GM12878 (cell line): Measurements from ENCODE around the gene NLRP5.

Experiments used
- CEBPB ChIP-seq, 2 experiments: fragments of 150-350 bp in 1 of 2; IDR thresholded peaks; 2 replicates each; pipeline ENCODE4 v1.6.1; 2012 to 2014; ENCODE audit warnings: low read depth in 2 of 2, low read length in 2 of 2, borderline replicate concordance in 1 of 2, inconsistent platforms in 1 of 2
- EP300 ChIP-seq, 2 experiments: fragments of 150-350 bp in 1 of 2; IDR thresholded peaks; 2 replicates each; pipeline ENCODE4 v1.6.1; 2011 to 2012; ENCODE audit warnings: low read depth in 2 of 2, low read length in 2 of 2, borderline replicate concordance in 1 of 2, improper control_type of control experiment in 1 of 2, inconsistent platforms in 1 of 2; ENCODE audit not compliant: control insufficient read depth in 1 of 2
- PAX5 ChIP-seq: IDR thresholded peaks from 2 replicates; pipeline ENCODE4 v1.6.1; 2011; ENCODE audit warnings: low read depth, low read length, borderline replicate concordance
- POLR2A ChIP-seq: IDR thresholded peaks from 2 replicates; pipeline ENCODE4 v1.6.1; 2011; ENCODE audit warnings: low read depth, mild to moderate bottlenecking, low read length
- POLR2AphosphoS5 ChIP-seq: IDR thresholded peaks from 2 replicates; pipeline ENCODE4 v1.6.1; 2011; ENCODE audit warnings: mild to moderate bottlenecking, low read length, inconsistent platforms
- RCOR1 ChIP-seq: conservative IDR thresholded peaks from 2 replicates; pipeline ENCODE4 v1.6.1; 2012; ENCODE audit warnings: low read depth, low read length, improper control_type of control experiment
- TBL1XR1 ChIP-seq: IDR thresholded peaks from 2 replicates; pipeline ENCODE4 v1.6.1; 2012; ENCODE audit warnings: low read depth, low read length, improper control_type of control experiment
- ZNF274 ChIP-seq: IDR thresholded peaks from one replicate; pipeline ENCODE4 v1.8.0; 2011; ENCODE audit not compliant: insufficient read length, insufficient read depth
- ZNF384 ChIP-seq: IDR thresholded peaks from 2 replicates; pipeline ENCODE4 v1.6.1; 2012; ENCODE audit warnings: low read depth, mild to moderate bottlenecking, low read length, improper control_type of control experiment, borderline replicate concordance
- TF ChIP-seq, protein P1 (sequence below): IDR thresholded peaks from 2 replicates; pipeline ENCODE4 v1.6.1; 2011; ENCODE audit warnings: low read depth, mild to moderate bottlenecking, low read length, moderate library complexity, borderline replicate concordance; ENCODE audit errors: extremely low read depth
- TF ChIP-seq, protein P2 (sequence below): fragments of 450-650 bp; IDR thresholded peaks from 2 replicates; pipeline ENCODE4 v1.6.1; 2018; ENCODE audit warnings: mild to moderate bottlenecking, low read depth, moderate library complexity; ENCODE audit not compliant: partially characterized antibody
- TF ChIP-seq, protein P3 (sequence below): fragments of 450-650 bp; IDR thresholded peaks from 2 replicates; pipeline ENCODE4 v1.6.1; 2017; ENCODE audit warnings: mild to moderate bottlenecking, moderate library complexity
- TF ChIP-seq, protein P4 (sequence below): fragments of 450-650 bp; IDR thresholded peaks from 2 replicates; pipeline ENCODE4 v1.6.1; 2016; ENCODE audit warnings: mild to moderate bottlenecking, moderate library complexity, borderline replicate concordance
- TF ChIP-seq, protein P5 (sequence below), 3 experiments: IDR thresholded peaks in 2 of 3; conservative IDR thresholded peaks in 1 of 3; 2 replicates each; pipeline ENCODE4 v1.5.1; 2011; ENCODE audit warnings: low read depth in 3 of 3, low read length in 3 of 3, mild to moderate bottlenecking in 3 of 3, control low read depth in 2 of 3, moderate library complexity in 2 of 3, inconsistent platforms in 1 of 3, mixed read lengths in 1 of 3; ENCODE audit not compliant: control insufficient read depth in 2 of 3, insufficient read depth in 1 of 3; ENCODE audit errors: extremely low read depth in 1 of 3

DNA sequence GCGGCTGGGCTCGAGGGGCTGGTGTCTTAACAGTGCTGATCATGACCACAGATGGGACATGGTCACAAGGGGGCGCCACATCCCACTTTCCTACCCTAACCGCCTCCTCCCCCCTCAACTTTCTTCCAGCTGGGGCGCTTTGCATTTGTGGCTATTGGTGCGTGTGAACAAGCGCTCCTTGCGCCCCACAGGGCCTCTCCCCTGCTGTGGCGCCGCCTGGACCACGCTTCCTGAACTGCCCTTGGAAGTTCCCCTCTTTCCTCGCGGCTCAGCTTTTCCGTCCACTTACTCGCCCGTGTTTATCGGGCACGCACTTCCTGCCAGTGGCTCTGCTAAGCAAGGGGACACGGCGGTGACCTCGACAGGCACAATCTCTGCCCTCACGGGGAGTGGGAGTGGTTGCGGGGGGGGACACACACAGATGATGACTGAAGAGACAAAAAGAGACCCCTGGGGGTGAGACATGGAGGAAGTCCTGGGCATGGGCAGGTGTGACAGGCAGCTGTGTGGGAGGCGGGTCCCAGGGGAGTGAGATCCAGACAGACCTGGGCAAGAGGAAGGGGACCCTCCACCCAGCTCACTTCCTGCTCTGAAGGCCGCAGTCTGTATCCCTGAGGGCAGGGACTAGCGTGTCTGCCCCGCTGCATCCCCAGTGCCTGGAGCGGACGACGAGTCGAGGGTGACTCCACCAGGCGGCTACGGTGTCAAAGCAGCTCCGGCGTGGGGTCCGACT is 94.3 kb downstream of the NLRP5 start:
- TF ChIP-seq, protein P1, sequence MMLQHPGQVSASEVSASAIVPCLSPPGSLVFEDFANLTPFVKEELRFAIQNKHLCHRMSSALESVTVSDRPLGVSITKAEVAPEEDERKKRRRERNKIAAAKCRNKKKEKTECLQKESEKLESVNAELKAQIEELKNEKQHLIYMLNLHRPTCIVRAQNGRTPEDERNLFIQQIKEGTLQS, result no peak
- peak; percentile 62; the same call in 1 of the 2 replicates for TF ChIP-seq POLR2A
- TF ChIP-seq, protein P2, sequence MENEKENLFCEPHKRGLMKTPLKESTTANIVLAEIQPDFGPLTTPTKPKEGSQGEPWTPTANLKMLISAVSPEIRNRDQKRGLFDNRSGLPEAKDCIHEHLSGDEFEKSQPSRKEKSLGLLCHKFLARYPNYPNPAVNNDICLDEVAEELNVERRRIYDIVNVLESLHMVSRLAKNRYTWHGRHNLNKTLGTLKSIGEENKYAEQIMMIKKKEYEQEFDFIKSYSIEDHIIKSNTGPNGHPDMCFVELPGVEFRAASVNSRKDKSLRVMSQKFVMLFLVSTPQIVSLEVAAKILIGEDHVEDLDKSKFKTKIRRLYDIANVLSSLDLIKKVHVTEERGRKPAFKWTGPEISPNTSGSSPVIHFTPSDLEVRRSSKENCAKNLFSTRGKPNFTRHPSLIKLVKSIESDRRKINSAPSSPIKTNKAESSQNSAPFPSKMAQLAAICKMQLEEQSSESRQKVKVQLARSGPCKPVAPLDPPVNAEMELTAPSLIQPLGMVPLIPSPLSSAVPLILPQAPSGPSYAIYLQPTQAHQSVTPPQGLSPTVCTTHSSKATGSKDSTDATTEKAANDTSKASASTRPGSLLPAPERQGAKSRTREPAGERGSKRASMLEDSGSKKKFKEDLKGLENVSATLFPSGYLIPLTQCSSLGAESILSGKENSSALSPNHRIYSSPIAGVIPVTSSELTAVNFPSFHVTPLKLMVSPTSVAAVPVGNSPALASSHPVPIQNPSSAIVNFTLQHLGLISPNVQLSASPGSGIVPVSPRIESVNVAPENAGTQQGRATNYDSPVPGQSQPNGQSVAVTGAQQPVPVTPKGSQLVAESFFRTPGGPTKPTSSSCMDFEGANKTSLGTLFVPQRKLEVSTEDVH, result no peak
- TF ChIP-seq, protein P3, sequence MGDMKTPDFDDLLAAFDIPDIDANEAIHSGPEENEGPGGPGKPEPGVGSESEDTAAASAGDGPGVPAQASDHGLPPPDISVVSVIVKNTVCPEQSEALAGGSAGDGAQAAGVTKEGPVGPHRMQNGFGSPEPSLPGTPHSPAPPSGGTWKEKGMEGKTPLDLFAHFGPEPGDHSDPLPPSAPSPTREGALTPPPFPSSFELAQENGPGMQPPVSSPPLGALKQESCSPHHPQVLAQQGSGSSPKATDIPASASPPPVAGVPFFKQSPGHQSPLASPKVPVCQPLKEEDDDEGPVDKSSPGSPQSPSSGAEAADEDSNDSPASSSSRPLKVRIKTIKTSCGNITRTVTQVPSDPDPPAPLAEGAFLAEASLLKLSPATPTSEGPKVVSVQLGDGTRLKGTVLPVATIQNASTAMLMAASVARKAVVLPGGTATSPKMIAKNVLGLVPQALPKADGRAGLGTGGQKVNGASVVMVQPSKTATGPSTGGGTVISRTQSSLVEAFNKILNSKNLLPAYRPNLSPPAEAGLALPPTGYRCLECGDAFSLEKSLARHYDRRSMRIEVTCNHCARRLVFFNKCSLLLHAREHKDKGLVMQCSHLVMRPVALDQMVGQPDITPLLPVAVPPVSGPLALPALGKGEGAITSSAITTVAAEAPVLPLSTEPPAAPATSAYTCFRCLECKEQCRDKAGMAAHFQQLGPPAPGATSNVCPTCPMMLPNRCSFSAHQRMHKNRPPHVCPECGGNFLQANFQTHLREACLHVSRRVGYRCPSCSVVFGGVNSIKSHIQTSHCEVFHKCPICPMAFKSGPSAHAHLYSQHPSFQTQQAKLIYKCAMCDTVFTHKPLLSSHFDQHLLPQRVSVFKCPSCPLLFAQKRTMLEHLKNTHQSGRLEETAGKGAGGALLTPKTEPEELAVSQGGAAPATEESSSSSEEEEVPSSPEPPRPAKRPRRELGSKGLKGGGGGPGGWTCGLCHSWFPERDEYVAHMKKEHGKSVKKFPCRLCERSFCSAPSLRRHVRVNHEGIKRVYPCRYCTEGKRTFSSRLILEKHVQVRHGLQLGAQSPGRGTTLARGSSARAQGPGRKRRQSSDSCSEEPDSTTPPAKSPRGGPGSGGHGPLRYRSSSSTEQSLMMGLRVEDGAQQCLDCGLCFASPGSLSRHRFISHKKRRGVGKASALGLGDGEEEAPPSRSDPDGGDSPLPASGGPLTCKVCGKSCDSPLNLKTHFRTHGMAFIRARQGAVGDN, result no peak
- peak; percentile 57 to 58; a peak in 1 of 4 replicates for TF ChIP-seq EP300 (IDR thresholded peaks at IDR 0.05; ENCODE audit: borderline replicate concordance in 1 of 2, control insufficient read depth in 1 of 2, low read depth in 2 of 2, low read length in 2 of 2)
- TF ChIP-seq, protein P4, sequence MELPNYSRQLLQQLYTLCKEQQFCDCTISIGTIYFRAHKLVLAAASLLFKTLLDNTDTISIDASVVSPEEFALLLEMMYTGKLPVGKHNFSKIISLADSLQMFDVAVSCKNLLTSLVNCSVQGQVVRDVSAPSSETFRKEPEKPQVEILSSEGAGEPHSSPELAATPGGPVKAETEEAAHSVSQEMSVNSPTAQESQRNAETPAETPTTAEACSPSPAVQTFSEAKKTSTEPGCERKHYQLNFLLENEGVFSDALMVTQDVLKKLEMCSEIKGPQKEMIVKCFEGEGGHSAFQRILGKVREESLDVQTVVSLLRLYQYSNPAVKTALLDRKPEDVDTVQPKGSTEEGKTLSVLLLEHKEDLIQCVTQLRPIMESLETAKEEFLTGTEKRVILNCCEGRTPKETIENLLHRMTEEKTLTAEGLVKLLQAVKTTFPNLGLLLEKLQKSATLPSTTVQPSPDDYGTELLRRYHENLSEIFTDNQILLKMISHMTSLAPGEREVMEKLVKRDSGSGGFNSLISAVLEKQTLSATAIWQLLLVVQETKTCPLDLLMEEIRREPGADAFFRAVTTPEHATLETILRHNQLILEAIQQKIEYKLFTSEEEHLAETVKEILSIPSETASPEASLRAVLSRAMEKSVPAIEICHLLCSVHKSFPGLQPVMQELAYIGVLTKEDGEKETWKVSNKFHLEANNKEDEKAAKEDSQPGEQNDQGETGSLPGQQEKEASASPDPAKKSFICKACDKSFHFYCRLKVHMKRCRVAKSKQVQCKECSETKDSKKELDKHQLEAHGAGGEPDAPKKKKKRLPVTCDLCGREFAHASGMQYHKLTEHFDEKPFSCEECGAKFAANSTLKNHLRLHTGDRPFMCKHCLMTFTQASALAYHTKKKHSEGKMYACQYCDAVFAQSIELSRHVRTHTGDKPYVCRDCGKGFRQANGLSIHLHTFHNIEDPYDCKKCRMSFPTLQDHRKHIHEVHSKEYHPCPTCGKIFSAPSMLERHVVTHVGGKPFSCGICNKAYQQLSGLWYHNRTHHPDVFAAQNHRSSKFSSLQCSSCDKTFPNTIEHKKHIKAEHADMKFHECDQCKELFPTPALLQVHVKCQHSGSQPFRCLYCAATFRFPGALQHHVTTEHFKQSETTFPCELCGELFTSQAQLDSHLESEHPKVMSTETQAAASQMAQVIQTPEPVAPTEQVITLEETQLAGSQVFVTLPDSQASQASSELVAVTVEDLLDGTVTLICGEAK, result no peak
- peak; percentile 55; the same call in 1 of the 2 replicates for TF ChIP-seq TBL1XR1
- no peak for TF ChIP-seq ZNF384
- TF ChIP-seq ZNF274, result no peak
- TF ChIP-seq POLR2AphosphoS5, result no peak
- TF ChIP-seq CEBPB (IDR thresholded peaks at IDR 0.05; ENCODE audit: borderline replicate concordance in 1 of 2, low read depth in 2 of 2, low read length in 2 of 2), result no peak
- no peak for TF ChIP-seq RCOR1
- TF ChIP-seq, protein P5, sequence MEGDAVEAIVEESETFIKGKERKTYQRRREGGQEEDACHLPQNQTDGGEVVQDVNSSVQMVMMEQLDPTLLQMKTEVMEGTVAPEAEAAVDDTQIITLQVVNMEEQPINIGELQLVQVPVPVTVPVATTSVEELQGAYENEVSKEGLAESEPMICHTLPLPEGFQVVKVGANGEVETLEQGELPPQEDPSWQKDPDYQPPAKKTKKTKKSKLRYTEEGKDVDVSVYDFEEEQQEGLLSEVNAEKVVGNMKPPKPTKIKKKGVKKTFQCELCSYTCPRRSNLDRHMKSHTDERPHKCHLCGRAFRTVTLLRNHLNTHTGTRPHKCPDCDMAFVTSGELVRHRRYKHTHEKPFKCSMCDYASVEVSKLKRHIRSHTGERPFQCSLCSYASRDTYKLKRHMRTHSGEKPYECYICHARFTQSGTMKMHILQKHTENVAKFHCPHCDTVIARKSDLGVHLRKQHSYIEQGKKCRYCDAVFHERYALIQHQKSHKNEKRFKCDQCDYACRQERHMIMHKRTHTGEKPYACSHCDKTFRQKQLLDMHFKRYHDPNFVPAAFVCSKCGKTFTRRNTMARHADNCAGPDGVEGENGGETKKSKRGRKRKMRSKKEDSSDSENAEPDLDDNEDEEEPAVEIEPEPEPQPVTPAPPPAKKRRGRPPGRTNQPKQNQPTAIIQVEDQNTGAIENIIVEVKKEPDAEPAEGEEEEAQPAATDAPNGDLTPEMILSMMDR (IDR thresholded peaks at IDR 0.05 in 2 of 3, conservative IDR thresholded peaks at IDR 0.05 in 1 of 3; ENCODE audit: control insufficient read depth in 2 of 3, extremely low read depth in 1 of 3, insufficient read depth in 1 of 3, low read depth in 3 of 3, low read length in 3 of 3), result peak; percentile 64 to 69 (median 64)
- TF ChIP-seq PAX5, result peak; percentile 85; the same call in 1 of the 2 replicates
